NCI-H2171 treated with DMSO at 0.1 percent for 48 hours (cell line): ENCODE measurements around the gene IL1R1.

Experiments
- DNase-seq: peaks from one replicate; lab custom pipeline; 2025; lab: John Stamatoyannopoulos, UW

The IL1R1 gene

DNA sequence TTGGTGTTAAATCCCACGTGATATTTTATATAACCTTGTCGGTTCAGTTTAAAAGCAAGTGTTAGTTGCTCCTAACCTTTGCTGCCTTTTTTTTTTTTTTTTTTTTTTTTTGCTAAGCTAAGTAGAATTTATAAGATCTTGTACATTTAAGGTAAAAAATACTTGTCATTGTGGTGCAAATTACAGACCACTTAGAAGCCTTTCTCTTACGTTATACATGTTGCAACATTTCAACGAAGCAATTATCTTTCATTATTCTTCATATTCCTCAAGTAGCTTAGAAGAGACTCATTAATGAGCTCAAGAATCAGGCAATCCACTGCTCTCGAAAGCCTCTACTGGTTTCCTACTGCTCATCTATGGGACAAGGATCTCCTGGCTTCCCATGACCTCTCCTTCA lies 29.4 kb downstream of the IL1R1 start:
- DNase-seq: no peak

- DNase-seq: no peak
Measured at GRCh38 chr2:102172745-102173144, 30.2 kb downstream of the IL1R1 start.

DNA sequence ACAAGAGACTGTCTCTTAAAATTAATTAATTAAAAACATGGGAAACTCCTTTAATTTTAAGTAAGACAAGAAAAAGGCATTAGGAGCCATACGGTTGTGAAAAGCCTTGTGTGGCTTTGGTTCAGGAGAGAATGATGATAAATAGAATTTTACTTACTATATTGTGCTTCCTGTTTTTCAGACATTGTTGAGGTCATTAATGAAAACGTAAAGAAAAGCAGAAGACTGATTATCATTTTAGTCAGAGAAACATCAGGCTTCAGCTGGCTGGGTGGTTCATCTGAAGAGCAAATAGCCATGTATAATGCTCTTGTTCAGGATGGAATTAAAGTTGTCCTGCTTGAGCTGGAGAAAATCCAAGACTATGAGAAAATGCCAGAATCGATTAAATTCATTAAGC lies 33.6 kb downstream of the IL1R1 start:
- no peak for DNase-seq

- no peak for DNase-seq
Measured at GRCh38 chr2:102177814-102178478, 35.4 kb downstream of the IL1R1 start.

DNA sequence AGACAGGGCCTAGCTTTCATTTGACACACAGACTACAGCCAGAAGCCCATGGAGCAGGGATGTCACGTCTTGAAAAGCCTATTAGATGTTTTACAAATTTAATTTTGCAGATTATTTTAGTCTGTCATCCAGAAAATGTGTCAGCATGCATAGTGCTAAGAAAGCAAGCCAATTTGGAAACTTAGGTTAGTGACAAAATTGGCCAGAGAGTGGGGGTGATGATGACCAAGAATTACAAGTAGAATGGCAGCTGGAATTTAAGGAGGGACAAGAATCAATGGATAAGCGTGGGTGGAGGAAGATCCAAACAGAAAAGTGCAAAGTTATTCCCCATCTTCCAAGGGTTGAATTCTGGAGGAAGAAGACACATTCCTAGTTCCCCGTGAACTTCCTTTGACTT lies 36.5 kb downstream of the IL1R1 start:
- no peak for DNase-seq

GRCh38 chr2:102179788-102180686 lies 37.5 kb downstream of the IL1R1 start:
- DNase-seq: no peak

- no peak for DNase-seq
Measured at GRCh38 chr2:102180687-102180999, 38.1 kb downstream of the IL1R1 start.

- DNase-seq: no peak
Measured at GRCh38 chr2:102181376-102181775, 38.8 kb downstream of the IL1R1 start.

DNA sequence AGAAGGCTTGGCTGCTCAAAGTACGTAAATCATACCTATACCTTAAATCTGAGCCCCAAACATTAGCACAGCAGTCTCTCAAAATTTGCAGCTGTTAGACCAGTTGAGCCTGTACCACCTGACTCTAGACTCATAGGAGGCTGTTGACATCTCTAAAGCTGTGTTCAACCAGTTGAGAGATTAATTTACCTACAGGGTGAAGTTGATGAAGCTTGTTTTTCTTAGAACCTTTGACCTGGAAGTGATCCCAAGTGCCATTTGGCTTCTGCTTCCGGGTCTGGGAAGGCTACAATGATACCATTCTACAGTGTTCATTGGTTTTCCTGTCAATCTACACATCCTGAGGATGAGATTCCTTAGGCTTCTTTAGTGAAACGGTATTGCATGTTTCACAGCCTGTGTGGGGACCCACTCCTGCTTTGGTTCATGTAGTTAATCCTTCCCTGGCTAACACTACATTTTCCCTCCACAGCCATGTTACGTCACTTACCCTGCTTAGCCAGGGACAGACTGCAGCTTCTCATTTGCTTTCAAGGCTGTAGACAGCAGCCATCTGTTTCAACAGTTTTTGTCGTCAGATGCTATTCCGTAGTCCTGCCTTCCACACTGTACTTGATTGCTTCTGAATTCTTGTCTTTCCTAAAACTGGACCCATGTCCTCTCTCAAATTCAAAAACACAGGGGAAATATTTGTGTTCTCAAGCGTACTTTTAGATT lies 39.5 kb downstream of the IL1R1 start:
- DNase-seq: no peak

DNA sequence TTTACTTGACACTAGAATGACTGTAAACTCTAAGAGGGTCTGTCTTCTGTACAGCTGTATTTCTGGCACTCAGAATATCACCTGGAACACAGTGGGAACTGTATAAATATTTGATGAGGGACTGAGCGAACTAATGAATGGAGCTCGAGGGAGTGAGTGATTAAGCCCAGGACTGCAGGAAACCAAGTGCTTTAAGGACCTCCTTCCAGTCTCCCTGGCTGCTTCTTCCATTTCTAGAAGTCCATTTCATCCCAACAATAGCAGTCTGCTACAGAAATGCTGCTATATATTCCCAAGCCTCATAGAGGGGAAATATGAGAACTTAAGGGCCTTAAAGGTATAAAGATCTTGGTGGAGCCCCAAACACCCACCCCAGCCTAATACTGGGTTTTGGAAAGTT lies 41.5 kb downstream of the IL1R1 start:
- DNase-seq: no peak

DNA sequence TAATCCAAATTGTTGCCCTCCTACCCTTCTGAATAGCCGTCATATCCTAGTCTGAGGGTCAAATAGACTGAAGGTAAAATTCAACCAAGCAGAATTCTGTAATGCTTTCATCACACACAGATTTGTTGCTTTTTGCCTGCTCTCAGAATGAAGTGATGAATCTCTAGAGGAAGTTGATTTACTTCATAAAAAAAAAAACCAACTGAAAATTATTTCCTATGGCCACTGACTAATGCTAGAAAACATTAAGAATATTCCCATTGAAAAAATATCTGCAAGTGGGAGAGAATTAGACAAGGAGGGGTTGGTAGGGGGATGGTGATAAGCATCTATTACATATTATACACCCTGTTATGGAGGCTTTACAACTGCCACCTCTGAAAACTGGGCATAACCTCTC lies 42.0 kb downstream of the IL1R1 start:
- no peak for DNase-seq

- DNase-seq: no peak
Measured at GRCh38 chr2:102185347-102185746, 42.8 kb downstream of the IL1R1 start.

- no peak for DNase-seq
Measured at GRCh38 chr2:102186791-102187495, 44.4 kb downstream of the IL1R1 start, which contains the start of gene IL1RL2. TSS of gene IL1RL2 (plus strand) at chr2:102187023. CDS start at chr2:102187868, 845 bp downstream.

DNA sequence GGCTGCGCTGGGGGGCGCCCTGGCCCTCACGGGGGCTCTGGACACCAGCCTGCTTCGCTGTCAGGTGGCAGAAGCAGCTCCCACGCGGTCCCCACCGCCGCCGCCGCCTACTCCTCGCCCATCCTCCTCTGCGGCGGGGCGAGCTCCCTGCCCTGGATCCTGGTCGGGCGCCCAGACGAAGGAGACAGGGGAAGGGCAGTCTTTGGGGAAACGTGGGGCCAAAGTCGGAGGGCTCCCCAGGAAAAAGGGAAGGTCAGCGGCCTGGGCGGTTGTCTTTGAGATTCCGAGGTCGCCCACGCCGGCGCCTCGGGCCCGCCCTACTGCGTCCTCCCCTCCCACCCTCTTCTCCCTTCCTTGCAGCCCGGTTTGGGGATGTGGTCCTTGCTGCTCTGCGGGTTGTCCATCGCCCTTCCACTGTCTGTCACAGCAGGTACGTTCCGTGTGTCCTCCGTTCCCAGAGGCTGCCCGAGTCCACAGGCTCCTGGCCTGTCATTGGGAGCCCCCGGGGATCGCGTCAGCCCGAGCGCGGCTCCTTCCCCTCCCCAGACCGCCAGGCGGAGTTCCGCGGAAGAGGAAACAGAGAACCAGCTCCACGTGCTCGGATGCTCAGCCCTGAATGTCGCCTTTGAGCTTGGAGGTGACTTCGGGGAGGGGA lies 45.1 kb downstream of the IL1R1 start:
- no peak for DNase-seq

GRCh38 chr2:102190430-102191107 lies 48.0 kb downstream of the IL1R1 start:
- DNase-seq: no peak

DNA sequence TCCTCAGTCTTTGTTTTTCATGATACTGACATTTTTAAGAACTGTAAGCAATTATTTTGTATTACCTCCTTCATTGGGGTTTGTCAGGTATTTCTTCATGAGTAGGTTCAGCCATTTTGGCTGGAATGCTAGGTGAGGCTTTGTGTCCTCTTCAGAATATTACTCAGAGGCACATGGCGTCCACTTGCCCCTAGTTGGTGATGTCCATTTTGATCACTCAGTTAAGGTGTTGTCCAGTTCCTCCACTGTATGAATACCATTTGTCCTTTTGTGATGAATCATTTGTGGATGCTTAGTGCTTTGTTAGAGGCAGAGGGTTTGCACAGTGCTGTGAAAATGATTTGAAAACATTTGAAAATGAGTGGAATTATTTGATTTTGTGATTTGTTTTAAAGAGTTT lies 49.0 kb downstream of the IL1R1 start:
- DNase-seq: no peak

GRCh38 chr2:102193074-102193473 lies 50.5 kb downstream of the IL1R1 start:
- no peak for DNase-seq

DNA sequence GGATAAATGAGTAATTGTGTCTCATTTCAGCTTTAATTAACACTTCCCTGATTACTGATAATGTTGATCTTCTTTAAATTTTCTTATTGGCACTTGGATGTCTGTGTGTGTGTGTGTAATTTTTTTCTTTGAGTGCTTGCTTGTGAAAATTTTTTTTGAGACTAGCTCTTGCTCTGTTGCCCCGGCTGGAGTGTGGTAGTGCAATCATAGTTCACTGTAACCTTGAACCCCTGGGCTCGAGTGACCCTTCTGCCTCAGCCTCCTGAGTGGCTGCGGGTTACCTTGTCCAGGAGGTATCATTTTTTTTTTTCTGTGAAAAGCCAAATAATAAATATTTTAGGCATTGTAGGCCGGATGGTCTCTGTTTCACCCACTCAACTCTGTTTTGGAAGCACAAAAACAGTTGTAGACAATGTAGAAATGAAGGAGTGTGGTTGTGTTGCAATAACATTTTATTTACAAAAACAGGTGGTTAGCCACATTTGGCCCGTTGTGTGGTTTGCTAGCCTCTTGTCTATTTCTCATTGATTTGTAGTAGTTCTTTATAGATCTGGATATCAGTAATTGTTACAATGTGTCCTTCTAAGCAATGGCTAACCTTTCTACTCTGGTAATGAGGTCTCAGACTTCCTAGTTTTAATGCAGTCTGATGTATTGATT lies 52.2 kb downstream of the IL1R1 start:
- DNase-seq: no peak

GRCh38 chr2:102197389-102198137 lies 55.0 kb downstream of the IL1R1 start:
- no peak for DNase-seq

DNA sequence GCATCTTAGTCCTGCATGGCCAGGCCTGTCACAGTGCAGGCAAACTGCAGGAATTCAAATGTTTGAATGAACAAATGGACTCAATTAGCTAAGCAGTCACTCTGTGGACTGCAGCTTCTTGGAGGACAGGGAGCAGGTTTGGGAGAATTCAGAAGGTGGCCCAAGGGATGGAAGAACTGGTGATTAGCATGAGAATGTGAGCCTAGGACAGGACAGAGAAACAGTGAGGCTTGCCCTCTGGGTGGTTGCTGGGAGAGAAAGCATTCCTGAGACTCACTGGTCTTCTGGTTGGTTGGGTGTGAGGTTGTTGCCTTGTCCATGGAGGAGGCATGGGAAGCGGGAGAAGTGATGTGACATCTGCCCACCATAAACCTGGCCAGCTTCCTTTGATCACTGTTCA lies 58.0 kb downstream of the IL1R1 start:
- no peak for DNase-seq
